GM19395 (cell line): ENCODE measurements around the gene FBXO15.

Source experiments
- ATAC-seq: cut with Tn5 transposase; IDR thresholded peaks from one replicate; pipeline ENCODE4 v1.9.1; 2021; ENCODE audit warnings: mild to moderate bottlenecking, moderate library complexity; ENCODE audit not compliant: unreplicated experiment

The FBXO15 gene

GRCh38 chr18:74115046-74115445 is 32.6 kb downstream of the FBXO15 start:
- no peak for ATAC-seq

DNA sequence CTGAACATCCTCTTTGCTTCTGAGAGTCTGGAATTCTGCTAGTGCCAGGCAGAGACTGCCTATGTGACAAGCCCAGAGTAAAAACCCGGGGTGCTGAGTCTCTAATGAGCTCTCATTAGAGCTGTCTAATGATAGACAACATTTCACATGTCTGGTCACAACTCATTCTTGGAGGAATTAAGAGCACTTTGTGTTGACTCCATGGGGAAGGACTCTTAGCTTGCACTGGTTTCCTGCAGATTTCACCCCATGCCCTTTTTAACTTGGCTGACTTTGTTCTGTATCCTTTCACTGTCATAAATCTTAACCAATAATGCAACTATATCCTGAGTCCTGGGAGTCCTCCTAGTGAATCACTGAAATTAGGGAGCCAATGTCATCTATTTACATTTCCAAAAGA is 33.5 kb downstream of the FBXO15 start:
- ATAC-seq, result no peak

GRCh38 chr18:74113711-74114110 is 33.9 kb downstream of the FBXO15 start:
- no peak for ATAC-seq

DNA sequence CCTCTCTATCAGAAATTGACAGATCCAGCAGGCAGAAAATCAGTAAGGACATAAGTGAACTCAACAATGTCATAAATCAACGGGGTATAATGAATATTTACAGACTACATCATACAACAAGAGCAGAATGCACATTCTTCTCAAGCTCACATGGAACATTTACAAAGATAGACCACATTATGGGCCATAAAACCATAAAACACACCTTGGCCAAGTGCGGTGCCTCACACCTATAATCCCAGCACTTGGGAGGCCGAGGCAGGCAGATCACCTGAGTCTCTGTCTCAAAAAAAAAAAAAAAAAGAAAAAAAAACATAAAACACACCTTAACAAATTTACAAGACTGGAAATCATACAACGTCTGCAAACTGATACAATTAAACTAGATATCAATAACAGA is 36.7 kb downstream of the FBXO15 start:
- ATAC-seq, result no peak

DNA sequence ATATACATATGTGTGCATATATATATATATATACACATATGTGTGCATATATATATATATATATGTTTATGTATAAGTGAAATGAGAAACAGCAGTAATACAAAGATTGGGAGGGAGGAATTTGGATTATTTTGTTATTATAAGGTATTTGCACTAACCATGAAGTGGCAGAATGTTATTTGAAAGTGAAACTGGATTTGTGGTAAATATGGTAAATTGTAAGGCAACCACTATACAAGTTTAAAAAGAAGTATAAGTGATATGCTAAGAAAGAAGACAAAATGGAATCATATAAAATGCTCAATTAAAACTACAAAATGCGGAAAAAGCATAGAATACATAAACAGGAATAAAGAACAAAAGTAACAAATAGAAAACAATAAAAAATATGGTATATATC is 37.5 kb downstream of the FBXO15 start:
- no peak for ATAC-seq

- ATAC-seq, result no peak
Observed at GRCh38 chr18:74108460-74108859, 39.2 kb downstream of the FBXO15 start.

- no peak for ATAC-seq
Observed at GRCh38 chr18:74097803-74098202, 49.8 kb downstream of the FBXO15 start.

- no peak for ATAC-seq
Observed at GRCh38 chr18:74092922-74093321, 54.7 kb downstream of the FBXO15 start.

DNA sequence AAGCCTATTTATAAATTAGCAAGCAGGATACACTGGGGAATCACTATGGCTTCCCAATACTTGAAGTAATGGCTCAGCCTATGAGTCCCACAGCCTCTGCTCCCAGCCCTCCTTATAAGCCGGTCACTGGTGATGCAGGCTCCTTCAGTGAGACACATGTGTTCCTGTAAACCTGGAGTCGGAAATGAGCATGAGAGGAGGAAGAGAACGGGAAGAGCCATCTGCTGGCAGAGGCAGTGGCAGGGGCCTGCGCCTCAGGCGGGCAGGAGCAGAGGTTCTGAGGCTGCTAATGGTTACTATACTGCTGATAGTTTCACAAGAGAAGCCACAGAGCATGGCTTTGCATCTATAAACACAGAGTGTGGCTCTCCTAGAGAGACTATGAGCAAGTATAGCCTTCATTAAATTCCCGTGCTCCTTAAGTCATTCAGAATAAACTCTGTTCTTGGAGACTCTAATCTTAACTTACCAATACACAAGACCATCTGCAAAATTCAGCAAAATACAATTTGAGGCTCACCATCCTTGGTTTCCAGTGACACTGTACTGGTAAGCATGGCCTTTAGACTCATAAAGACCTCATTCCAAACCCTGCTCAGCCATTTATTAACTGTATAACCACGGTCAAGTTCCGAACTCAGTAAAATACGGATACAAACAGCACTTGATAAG is 63.3 kb downstream of the FBXO15 start:
- no peak for ATAC-seq

- no peak for ATAC-seq
Observed at GRCh38 chr18:74083557-74083952, 64.1 kb downstream of the FBXO15 start.

- ATAC-seq, result no peak
Observed at GRCh38 chr18:74082742-74083556, 64.7 kb downstream of the FBXO15 start.

GRCh38 chr18:74081966-74082741 is 65.5 kb downstream of the FBXO15 start:
- peak; percentile 80 for ATAC-seq

- ATAC-seq, result no peak
Observed at GRCh38 chr18:74078257-74078656, 69.4 kb downstream of the FBXO15 start.

DNA sequence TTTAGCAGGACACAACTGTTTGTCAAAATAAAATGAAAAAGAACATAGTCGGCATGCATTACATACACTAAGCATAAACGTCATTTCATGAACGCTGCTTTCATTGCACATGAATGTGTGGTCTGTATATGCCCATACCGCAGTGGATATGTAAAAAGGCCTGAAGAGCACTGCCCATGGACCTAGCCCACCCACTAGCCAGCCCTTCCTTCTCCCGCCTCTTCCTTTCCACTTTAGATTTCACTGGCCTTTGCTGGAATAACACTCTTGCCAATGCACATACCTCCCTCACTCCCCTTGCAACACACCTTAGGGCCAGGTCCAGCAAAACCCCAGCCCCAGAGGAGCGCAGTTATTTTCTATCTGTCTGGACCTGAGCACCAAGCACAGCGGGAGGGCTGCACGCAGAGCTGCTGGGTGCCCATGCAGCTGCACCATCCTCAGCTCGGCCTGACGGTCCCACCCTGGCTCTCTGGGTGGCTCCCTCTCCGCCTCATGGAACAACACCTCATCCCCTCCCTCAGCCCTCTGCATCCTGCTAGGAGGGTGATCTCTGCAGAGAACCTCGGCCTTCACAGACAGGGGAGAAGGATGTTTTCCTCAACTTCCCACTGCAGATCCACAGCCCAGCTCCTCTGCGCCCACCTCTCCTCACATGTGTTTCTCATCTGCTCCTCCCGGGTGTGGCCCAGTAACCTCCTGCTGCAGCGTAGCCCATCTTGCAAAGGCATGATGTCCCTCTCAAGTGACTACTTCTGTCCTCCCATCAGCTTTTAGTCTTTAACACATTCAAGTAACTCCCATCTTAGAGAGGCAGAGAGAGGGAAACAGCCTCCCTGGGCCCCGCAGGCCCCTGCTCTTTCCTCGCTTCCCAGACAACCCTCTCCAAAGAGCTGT is 72.7 kb downstream of the FBXO15 start:
- ATAC-seq, result no peak

DNA sequence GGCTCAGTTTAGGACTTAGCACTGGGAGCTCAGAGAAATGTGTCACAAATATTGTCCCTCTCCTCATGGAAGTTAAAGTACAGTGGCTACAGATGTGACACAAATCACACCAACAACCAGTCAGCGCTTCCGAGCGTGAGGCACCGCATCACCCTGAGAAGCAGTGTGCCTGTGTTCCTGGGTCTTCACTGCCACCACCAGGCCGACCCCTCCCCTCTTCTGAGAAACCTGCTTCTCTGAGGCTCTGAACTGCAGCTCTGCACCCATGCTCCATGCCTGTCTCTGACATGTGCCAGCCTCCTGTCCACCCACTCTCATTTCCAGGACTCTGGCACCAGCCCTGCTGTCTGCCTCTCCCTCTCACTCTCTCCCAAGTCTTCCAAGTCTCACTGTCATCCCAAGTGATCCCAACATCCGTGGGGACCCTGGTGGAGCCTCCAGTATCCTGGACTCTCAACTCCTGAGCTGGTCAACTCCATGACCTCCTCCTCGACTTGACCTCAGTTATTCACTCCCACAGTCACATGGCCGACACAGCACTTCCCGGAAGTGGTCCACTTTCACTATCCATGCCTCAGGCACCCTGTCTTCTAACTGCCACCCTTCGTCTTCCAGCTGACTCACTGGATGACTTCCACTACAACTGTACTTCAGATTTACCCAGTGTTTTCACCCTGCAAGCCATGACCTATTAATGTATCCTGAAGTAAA is 73.5 kb downstream of the FBXO15 start:
- ATAC-seq, result no peak

GRCh38 chr18:74069178-74070050 is 78.2 kb downstream of the FBXO15 start:
- no peak for ATAC-seq

DNA sequence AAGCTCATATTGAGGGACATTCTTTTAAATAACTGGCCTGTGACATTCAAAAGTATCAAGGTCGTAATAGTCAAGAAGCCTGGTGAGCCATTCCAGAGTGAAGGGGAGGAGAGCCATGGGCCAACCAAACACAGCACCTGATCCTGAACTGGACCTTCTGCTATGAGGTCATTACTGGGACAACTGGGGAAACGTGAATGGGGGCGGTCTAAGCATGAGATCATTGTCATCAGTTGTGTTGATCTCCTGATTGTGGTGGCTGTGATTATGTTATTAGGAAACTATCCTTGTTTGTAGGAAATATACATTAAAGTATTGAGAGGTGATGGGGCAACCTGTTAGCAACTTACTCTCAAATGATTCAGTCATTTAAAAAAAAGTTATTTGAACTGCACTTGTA is 79.3 kb downstream of the FBXO15 start:
- ATAC-seq, result no peak

- no peak for ATAC-seq
Observed at GRCh38 chr18:74066018-74066417, 81.6 kb downstream of the FBXO15 start.

DNA sequence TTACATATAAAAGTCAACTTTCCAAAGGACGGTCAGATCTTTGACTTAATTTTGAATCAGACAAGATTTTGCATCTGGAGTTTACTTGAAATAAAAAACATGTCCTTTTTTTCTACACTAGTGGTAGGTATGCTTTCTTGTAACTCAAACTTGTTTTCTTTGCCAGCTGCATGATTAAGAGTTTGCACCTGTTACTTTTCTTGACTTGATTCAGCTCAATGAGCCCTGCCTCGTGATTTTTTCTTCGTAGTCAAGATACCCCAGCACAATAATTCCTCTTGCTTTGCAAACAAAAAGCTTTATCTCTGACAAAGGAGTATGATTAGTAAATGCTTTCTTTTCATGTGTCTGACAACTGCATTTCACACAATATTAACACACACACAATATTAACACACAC is 82.3 kb downstream of the FBXO15 start:
- no peak for ATAC-seq
